Fibroblast of lung (primary cell): ENCODE results near the gene USP1. TPM values are rescaled to one million over a fixed set of nuclear protein-coding genes. Genes with fewer than 3 reads are reported as not detected.

Experiments
- DNase-seq, 2 donors: peaks; one replicate each; pipeline versions ENCODE4 v3.0.0 to v3.0.0-alpha.2; 2010; ENCODE audit warnings: low read depth in 2 of 2
- H2AFZ ChIP-seq: 2 replicates; pipeline ENCODE4 v1.5.1; 2012; ENCODE audit warnings: low read length, control low read depth, inconsistent platforms
- H3K27ac ChIP-seq: 2 replicates; pipeline ENCODE4 v1.5.1; 2011; ENCODE audit warnings: low read length, control low read depth; ENCODE audit not compliant: insufficient read depth
- H3K27me3 ChIP-seq: 2 replicates; pipeline ENCODE4 v1.5.1; 2011; ENCODE audit warnings: mild to moderate bottlenecking, low read length; ENCODE audit not compliant: control insufficient read depth, insufficient read depth
- H3K36me3 ChIP-seq: 2 replicates; pipeline ENCODE4 v1.5.1; 2011; ENCODE audit warnings: low read length; ENCODE audit not compliant: control insufficient read depth, insufficient read depth
- H3K4me1 ChIP-seq: 2 replicates; pipeline ENCODE4 v1.5.1; 2011; ENCODE audit warnings: low read length; ENCODE audit not compliant: control insufficient read depth, insufficient read depth; ENCODE audit errors: extremely low read depth
- H3K4me2 ChIP-seq: 2 replicates; pipeline ENCODE4 v1.5.1; 2011; ENCODE audit warnings: low read length, control low read depth; ENCODE audit not compliant: insufficient read depth; ENCODE audit errors: extremely low read depth
- H3K4me3 ChIP-seq, 4 experiments: fragments of 200-600 bp in 1 of 4; sonication (generic) in 1 of 4; replicated peaks in 1 of 4; 2 replicates each; pipeline ENCODE4 v1.5.1; 2011 to 2016; ENCODE audit warnings: low read length in 4 of 4, low read depth in 3 of 4, mild to moderate bottlenecking in 3 of 4, control low read depth in 2 of 4, inconsistent platforms in 1 of 4, mixed read lengths in 1 of 4; ENCODE audit not compliant: insufficient read depth in 1 of 4; ENCODE audit errors: control extremely low read depth in 1 of 4
- H3K79me2 ChIP-seq: 2 replicates; pipeline ENCODE4 v1.5.1; 2012; ENCODE audit warnings: mild to moderate bottlenecking, low read length, inconsistent platforms; ENCODE audit not compliant: control insufficient read depth, insufficient read depth
- H3K9ac ChIP-seq: 2 replicates; pipeline ENCODE4 v1.5.1; 2011; ENCODE audit warnings: mild to moderate bottlenecking, low read length, control low read depth; ENCODE audit not compliant: insufficient read depth
- H3K9me3 ChIP-seq: 2 replicates; pipeline ENCODE4 v1.5.1; 2012; ENCODE audit warnings: low read depth, low read length; ENCODE audit not compliant: control insufficient read depth, insufficient read depth
- H4K20me1 ChIP-seq: 2 replicates; pipeline ENCODE4 v1.5.1; 2011; ENCODE audit warnings: low read length; ENCODE audit not compliant: control insufficient read depth, insufficient read depth; ENCODE audit errors: extremely low read depth
- EZH2 ChIP-seq: IDR thresholded peaks from 2 replicates; pipeline ENCODE4 v1.5.1; 2012; ENCODE audit warnings: low read length, control low read depth, mild to moderate bottlenecking; ENCODE audit errors: missing control alignments
- polyA plus RNA-seq, 2 donors: library from polyadenylated mRNA; depleted of rRNA in 1 of 2; stranded (reverse) in 1 of 2; unstranded in 1 of 2; fragments of >200 nt; gene quantifications; 2 replicates each; pipeline ENCODE4 v1.2.1, GENCODE V29; 2011 to 2012; ENCODE audit warnings: missing spikeins in 1 of 2
- total RNA-seq: library from RNA; depleted of rRNA; stranded (reverse); fragments of >200 nt; gene quantifications from 2 replicates; pipeline ENCODE4 v1.2.1, GENCODE V29; 2014
- TF ChIP-seq, protein P1 (sequence below), 2 donors: IDR thresholded peaks in 1 of 2; conservative IDR thresholded peaks in 1 of 2; 1 replicate in 1 of 2; 2 replicates in 1 of 2; pipeline ENCODE4 v1.5.1; 2011 to 2012; ENCODE audit warnings: low read length in 2 of 2, control low read depth in 1 of 2, inconsistent platforms in 1 of 2, low read depth in 1 of 2, mild to moderate bottlenecking in 1 of 2

The USP1 gene
- total and polyA plus RNA-seq, 2 donors (not counting 1 experiment from before 2014, with no cell fraction given): 17.3 to 19.5 TPM

DNA sequence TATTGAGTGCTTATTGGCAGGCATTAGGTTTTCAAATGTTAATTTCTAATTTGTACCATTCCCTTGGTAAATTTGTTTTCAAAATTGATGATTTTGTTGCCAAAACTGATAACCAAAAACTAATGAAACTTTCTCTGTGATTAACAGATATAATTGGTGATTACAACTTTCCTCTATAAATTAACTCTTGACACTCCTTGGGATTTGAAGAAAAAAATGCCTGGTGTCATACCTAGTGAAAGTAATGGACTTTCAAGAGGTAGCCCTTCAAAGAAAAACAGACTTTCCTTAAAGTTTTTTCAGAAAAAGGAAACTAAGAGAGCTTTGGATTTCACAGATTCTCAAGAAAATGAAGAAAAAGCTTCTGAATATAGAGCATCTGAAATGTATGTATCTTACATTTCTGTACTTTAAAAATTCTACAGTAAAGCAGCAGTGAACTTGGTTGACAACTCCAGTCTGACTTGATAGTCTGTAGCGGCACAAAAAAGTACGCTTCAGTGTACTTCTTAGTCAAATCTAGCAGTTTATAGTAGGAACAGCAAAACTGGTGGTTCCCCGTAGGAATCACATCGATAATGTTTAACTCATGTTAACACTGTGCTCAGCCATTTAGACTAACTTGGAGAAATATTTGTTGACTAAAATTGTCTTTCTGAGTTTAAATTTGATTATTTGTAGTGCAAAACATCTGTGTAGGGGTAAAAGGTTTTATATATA, 3.0 kb downstream of the USP1 start:
- Histone ChIP-seq H3K36me3 (no peaks in the 10 kb centered on the region), H3K27me3 (no peaks in the 10 kb centered on the region), H4K20me1 (no peaks in the 10 kb centered on the region), H3K9me3 (no peaks in the 10 kb centered on the region), H2AFZ (no peak overlapping the region), H3K79me2 (peaks cover 63% of the 10 kb centered on the region), H3K9ac (no peak overlapping the region), H3K4me3 (peak overlapping the region in 3 of 4 experiments; percentile 12 to 35 (median 22)), H3K4me1 (no peaks in the 10 kb centered on the region), H3K27ac (no peak overlapping the region), H3K4me2 (peak overlapping the region; percentile 61)
- no peak for TF ChIP-seq EZH2
- TF ChIP-seq, protein P1, sequence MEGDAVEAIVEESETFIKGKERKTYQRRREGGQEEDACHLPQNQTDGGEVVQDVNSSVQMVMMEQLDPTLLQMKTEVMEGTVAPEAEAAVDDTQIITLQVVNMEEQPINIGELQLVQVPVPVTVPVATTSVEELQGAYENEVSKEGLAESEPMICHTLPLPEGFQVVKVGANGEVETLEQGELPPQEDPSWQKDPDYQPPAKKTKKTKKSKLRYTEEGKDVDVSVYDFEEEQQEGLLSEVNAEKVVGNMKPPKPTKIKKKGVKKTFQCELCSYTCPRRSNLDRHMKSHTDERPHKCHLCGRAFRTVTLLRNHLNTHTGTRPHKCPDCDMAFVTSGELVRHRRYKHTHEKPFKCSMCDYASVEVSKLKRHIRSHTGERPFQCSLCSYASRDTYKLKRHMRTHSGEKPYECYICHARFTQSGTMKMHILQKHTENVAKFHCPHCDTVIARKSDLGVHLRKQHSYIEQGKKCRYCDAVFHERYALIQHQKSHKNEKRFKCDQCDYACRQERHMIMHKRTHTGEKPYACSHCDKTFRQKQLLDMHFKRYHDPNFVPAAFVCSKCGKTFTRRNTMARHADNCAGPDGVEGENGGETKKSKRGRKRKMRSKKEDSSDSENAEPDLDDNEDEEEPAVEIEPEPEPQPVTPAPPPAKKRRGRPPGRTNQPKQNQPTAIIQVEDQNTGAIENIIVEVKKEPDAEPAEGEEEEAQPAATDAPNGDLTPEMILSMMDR (conservative IDR thresholded peaks at IDR 0.05 in 1 of 2, IDR thresholded peaks at IDR 0.05 in 1 of 2; ENCODE audit: low read depth in 1 of 2, low read length in 2 of 2): no peak
- DNase-seq: peak in 1 of 2 donors; percentile 52

DNA sequence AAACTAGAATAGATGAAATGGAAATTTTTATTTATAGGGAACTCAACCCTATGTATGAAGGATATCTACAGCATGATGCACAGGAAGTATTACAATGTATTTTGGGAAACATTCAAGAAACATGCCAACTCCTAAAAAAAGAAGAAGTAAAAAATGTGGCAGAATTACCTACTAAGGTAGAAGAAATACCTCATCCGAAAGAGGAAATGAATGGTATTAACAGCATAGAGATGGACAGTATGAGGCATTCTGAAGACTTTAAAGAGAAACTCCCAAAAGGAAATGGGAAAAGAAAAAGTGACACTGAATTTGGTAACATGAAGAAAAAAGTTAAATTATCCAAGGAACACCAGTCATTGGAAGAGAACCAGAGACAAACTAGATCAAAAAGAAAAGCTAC, 7.9 kb downstream of the USP1 start:
- no peak for DNase-seq
- H3K79me2 ChIP-seq: peaks cover 38% of the 10 kb centered on the region
- H4K20me1 ChIP-seq: no peaks in the 10 kb centered on the region
- no peaks in the 10 kb centered on the region for H3K27me3 ChIP-seq
- H2AFZ ChIP-seq: no peak overlapping the region
- H3K9ac ChIP-seq: no peak overlapping the region
- H3K9me3 ChIP-seq: no peaks in the 10 kb centered on the region
- no peak overlapping the region for H3K4me3 ChIP-seq
- no peak overlapping the region for H3K27ac ChIP-seq
- H3K4me2 ChIP-seq: no peak overlapping the region
- H3K4me1 ChIP-seq: no peaks in the 10 kb centered on the region
- H3K36me3 ChIP-seq: no peaks in the 10 kb centered on the region
- no peak for TF ChIP-seq EZH2
- TF ChIP-seq, protein P1 (conservative IDR thresholded peaks at IDR 0.05 in 1 of 2, IDR thresholded peaks at IDR 0.05 in 1 of 2; ENCODE audit: low read depth in 1 of 2, low read length in 2 of 2): no peak

DNA sequence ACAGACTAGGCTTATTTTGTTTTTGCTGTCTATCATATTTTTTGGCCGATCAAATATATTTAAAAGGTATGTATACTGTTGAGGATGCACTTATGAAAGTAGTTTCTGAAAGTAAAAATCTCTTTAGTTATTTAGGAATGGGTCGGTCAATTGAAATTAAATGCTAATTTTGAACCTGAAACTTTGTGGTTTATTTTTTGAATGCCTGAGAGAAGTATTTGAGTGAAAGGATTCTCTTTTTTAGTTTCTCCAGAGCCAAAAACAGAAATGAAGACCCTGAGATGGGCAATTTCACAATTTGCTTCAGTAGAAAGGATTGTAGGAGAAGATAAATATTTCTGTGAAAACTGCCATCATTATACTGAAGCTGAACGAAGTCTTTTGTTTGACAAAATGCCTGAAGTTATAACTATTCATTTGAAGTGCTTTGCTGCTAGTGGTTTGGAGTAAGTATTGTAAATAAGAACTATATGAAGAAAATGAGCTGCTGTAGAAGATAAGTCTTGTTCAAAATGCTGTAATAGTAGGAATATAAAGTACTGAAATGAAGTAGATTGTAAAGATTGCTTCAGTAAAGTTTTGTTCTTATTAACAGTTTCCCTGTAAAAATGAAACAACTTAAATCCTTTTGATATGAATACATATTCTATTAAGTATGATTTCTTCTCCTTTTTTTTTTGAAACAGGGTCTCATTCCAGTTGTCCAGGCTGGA, 11.5 kb downstream of the USP1 start:
- Histone ChIP-seq H2AFZ (no peak overlapping the region), H3K9ac (no peak overlapping the region), H3K4me2 (no peak overlapping the region), H3K4me3 (no peak overlapping the region), H3K36me3 (peaks cover 3% of the 10 kb centered on the region), H3K4me1 (no peaks in the 10 kb centered on the region), H3K9me3 (no peaks in the 10 kb centered on the region), H3K27ac (no peak overlapping the region), H3K27me3 (no peaks in the 10 kb centered on the region), H4K20me1 (no peaks in the 10 kb centered on the region), H3K79me2 (peaks cover 5% of the 10 kb centered on the region)
- TF ChIP-seq EZH2: no peak
- no peak for DNase-seq
